Gastroesophageal sphincter (tissue), 4 donors: ENCODE results near the gene IFTAP. TPM values are rescaled to one million over a fixed set of nuclear protein-coding genes. Genes with fewer than 3 reads are reported as not detected.
"Not testable (repeated sequence)": the region's sequence is repeated elsewhere in the genome, so short reads cannot be mapped to it uniquely, and the experiment has no call there.

ENCODE experiments used
- ATAC-seq: fragments of 150-250 bp; one replicate; pipeline ENCODE4 v1.9.1; 2016; ENCODE audit warnings: mild to moderate bottlenecking, moderate library complexity
- H3K27ac ChIP-seq, 4 donors: fragments of 200-600 bp; sonication (generic) in 3 of 4; 1 replicate in 3 of 4; 2 replicates in 1 of 4; pipeline ENCODE4 v1.5.1; 2016 to 2019
- H3K27me3 ChIP-seq: fragments of 200-600 bp; sonication (generic); one replicate; pipeline ENCODE4 v1.5.1; 2019
- H3K36me3 ChIP-seq, 2 donors: fragments of 200-600 bp; sonication (generic); one replicate each; pipeline ENCODE4 v1.5.1; 2019; ENCODE audit warnings: control low read depth in 1 of 2
- H3K4me1 ChIP-seq, 3 donors: fragments of 200-600 bp; sonication (generic); 1 replicate in 2 of 3; 2 replicates in 1 of 3; pipeline ENCODE4 v1.5.1; 2016 to 2019; ENCODE audit warnings: control low read depth in 2 of 3
- H3K4me3 ChIP-seq, 2 donors: fragments of 200-600 bp; sonication (generic); one replicate each; pipeline ENCODE4 v1.5.1; 2019; ENCODE audit warnings: mild to moderate bottlenecking in 1 of 2, moderate library complexity in 1 of 2
- H3K9me3 ChIP-seq, 3 donors: fragments of 200-600 bp; sonication (generic); one replicate each; pipeline ENCODE4 v1.5.1; 2017 to 2019; ENCODE audit warnings: control low read depth in 2 of 3
- EP300 ChIP-seq: sonication (generic); formaldehyde crosslinking; IDR thresholded peaks from one replicate; pipeline ENCODE4 v1.6.1; 2017; ENCODE audit warnings: antibody characterized with exemption, mild to moderate bottlenecking
- POLR2A ChIP-seq, 2 donors: fragments of 450-650 bp; IDR thresholded peaks; one replicate each; pipeline ENCODE4 v1.6.1; 2017; ENCODE audit warnings: antibody characterized with exemption in 2 of 2, mild to moderate bottlenecking in 2 of 2, moderate library complexity in 1 of 2
- POLR2AphosphoS5 ChIP-seq: sonication (generic); formaldehyde crosslinking; IDR thresholded peaks from one replicate; pipeline ENCODE4 v1.6.1; 2017; ENCODE audit warnings: antibody characterized with exemption
- WGBS, 2 donors: methylation state at CpG; one replicate each; pipeline ENCODE4 v1.1.5; 2018; ENCODE audit warnings: low coverage in 1 of 2; 5-methylcytosine and 5-hydroxymethylcytosine counted together
- total RNA-seq, 4 donors: library from RNA; depleted of rRNA; stranded (reverse); fragments of >200 nt; gene quantifications; one replicate each; pipeline ENCODE4 v1.1.0, GENCODE V29; 2016
- TF ChIP-seq, protein P1 (sequence below), 4 experiments: fragments of 200-600 bp in 2 of 4; fragments of 450-650 bp in 2 of 4; sonication (generic) in 1 of 4; IDR thresholded peaks; one replicate each; pipeline ENCODE4 v1.5.1; 2017 to 2019; ENCODE audit warnings: antibody characterized with exemption in 4 of 4, mild to moderate bottlenecking in 2 of 4, moderate library complexity in 2 of 4

Gene IFTAP
- 10 to 100 TPM; 24.8 to 44.5 (median 33.2) TPM for total RNA-seq

DNA sequence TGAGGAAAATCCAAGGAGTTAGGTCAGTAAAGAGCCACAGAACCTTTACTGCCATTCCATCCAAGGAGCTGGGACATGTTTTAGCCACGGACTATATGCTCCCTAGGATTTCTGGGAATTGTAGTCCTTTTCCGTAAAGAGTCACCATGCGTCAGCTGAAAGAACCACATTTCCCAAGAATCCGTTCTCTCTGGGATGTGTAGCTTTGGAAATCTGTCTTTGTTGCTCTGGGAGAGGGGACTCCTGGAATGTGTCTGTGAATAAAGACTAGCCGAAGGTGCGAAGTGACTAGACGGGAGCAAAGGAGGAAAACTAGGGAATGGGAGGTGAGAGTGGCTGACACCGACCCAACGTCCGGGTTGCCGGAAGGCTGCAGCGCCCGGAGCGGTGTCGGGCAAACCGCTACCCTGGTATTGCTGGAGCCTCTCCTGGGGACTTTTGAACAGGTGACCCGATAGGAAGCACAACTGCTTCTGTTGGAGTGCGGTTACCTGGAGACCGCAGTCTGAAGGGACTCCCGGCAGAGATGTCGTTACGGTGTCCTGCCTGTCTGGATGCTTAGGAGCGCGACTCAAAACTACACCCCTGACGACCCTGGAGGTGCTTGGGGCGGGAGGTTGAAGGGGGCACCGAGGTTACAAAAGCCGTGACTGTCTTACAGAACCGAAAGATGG lies at the start of gene IFTAP:
Gene IFTAP, plus strand, starts transcription at position 187 of the 674 bp plus-strand sequence. CDS start 15,602 bp downstream, outside the sequence.
- ATAC-seq, result peak; percentile 99
- no peaks in the 10 kb centered on the region for H3K36me3 ChIP-seq
- H3K27ac ChIP-seq, result peak within 1 kb of the TSS in 3 of 4 donors; percentile 69 to 78 (median 76)
- no peak for TF ChIP-seq POLR2A (IDR thresholded peaks at IDR 0.05)
- peak; percentile 46 for TF ChIP-seq POLR2AphosphoS5
- peaks cover 6% of the 10 kb centered on the region for H3K27me3 ChIP-seq
- no peaks in the 10 kb centered on the region for H3K9me3 ChIP-seq
- H3K4me3 ChIP-seq, result peak within 1 kb of the TSS; percentile 67 to 91
- peaks cover 0 to 12% (median 3%) of the 10 kb centered on the region in 3 donors for H3K4me1 ChIP-seq
- WGBS, 2 donors, result 0 to 1% methylated on average over 14 to 26 of the region's 29 CpGs

- 30 to 38% methylated on average over 1 of the region's 1 CpG for WGBS, 2 donors
- no peak for TF ChIP-seq EP300
- TF ChIP-seq POLR2A (IDR thresholded peaks at IDR 0.05), result no peak
- TF ChIP-seq, protein P1, sequence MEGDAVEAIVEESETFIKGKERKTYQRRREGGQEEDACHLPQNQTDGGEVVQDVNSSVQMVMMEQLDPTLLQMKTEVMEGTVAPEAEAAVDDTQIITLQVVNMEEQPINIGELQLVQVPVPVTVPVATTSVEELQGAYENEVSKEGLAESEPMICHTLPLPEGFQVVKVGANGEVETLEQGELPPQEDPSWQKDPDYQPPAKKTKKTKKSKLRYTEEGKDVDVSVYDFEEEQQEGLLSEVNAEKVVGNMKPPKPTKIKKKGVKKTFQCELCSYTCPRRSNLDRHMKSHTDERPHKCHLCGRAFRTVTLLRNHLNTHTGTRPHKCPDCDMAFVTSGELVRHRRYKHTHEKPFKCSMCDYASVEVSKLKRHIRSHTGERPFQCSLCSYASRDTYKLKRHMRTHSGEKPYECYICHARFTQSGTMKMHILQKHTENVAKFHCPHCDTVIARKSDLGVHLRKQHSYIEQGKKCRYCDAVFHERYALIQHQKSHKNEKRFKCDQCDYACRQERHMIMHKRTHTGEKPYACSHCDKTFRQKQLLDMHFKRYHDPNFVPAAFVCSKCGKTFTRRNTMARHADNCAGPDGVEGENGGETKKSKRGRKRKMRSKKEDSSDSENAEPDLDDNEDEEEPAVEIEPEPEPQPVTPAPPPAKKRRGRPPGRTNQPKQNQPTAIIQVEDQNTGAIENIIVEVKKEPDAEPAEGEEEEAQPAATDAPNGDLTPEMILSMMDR (IDR thresholded peaks at IDR 0.05), result no peak
- TF ChIP-seq POLR2AphosphoS5, result no peak
Observed at GRCh38 chr11:36550385-36551115, 43.8 kb upstream of the IFTAP start.

DNA sequence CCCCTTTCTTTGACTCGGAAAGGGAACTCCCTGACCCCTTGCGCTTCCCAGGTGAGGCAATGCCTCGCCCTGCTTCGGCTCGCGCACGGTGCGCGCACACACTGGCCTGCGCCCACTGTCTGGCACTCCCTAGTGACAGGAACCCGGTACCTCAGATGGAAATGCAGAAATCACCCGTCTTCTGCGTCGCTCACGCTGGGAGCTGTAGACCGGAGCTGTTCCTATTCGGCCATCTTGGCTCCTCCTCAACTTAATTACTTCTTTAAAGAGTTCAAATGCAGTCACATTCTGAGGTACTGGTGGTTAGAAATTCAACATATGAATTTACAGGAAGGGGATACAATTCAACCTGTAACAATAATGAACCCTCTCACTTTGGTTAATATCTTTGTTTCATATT lies 36.9 kb upstream of the IFTAP start:
- H3K9me3 ChIP-seq, result peaks cover 0 to 12% (median 0%) of the 10 kb centered on the region in 3 donors
- not testable (repeated sequence) for H3K4me1 ChIP-seq, H3K4me3 ChIP-seq, H3K27ac ChIP-seq, H3K36me3 ChIP-seq, H3K27me3 ChIP-seq, ATAC-seq
- WGBS, 2 donors, result 89% methylated on average over 8 of the region's 17 CpGs; no CpG with 5 or more reads in 1 of the 2 donors

More at GRCh38 chr11:36550385-36551115, 43.8 kb upstream of the IFTAP start:
- H3K4me1 ChIP-seq, result no peaks in the 10 kb centered on the region
- H3K36me3 ChIP-seq, result no peaks in the 10 kb centered on the region
- H3K4me3 ChIP-seq, result no peak overlapping the region
- no peaks in the 10 kb centered on the region for H3K27me3 ChIP-seq
- H3K9me3 ChIP-seq, result no peaks in the 10 kb centered on the region
- ATAC-seq, result no peak
- H3K27ac ChIP-seq, result no peak overlapping the region

DNA sequence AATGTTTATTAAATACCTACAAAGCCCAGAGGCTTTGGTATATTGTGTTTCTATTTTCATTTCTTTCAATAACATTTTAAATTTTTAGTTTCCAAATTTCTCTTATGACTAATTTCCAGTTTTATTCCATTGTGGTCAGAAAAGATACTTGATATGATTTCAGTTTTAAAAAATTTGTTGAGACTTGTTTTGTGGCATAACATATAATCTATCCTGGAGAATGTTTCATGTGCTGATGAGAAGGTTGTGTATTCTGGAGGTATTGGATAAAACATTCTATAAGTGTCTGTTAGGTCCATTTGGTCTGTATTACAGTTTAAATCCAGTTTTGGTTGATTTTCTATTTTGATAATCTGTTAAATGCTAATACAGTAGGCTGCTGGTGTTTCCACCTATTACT lies 36.3 kb upstream of the IFTAP start:
- H3K36me3 ChIP-seq, result no peaks in the 10 kb centered on the region
- no peak for ATAC-seq
- no peaks in the 10 kb centered on the region for H3K27me3 ChIP-seq
- peaks cover 0 to 12% (median 0%) of the 10 kb centered on the region in 3 donors for H3K9me3 ChIP-seq
- H3K27ac ChIP-seq, result no peak overlapping the region
- no peaks in the 10 kb centered on the region for H3K4me1 ChIP-seq
- TF ChIP-seq, protein P1 (IDR thresholded peaks at IDR 0.05), result no peak
- TF ChIP-seq EP300, result no peak
- TF ChIP-seq POLR2A (IDR thresholded peaks at IDR 0.05), result no peak
- TF ChIP-seq POLR2AphosphoS5, result no peak
- H3K4me3 ChIP-seq, result no peak overlapping the region

DNA sequence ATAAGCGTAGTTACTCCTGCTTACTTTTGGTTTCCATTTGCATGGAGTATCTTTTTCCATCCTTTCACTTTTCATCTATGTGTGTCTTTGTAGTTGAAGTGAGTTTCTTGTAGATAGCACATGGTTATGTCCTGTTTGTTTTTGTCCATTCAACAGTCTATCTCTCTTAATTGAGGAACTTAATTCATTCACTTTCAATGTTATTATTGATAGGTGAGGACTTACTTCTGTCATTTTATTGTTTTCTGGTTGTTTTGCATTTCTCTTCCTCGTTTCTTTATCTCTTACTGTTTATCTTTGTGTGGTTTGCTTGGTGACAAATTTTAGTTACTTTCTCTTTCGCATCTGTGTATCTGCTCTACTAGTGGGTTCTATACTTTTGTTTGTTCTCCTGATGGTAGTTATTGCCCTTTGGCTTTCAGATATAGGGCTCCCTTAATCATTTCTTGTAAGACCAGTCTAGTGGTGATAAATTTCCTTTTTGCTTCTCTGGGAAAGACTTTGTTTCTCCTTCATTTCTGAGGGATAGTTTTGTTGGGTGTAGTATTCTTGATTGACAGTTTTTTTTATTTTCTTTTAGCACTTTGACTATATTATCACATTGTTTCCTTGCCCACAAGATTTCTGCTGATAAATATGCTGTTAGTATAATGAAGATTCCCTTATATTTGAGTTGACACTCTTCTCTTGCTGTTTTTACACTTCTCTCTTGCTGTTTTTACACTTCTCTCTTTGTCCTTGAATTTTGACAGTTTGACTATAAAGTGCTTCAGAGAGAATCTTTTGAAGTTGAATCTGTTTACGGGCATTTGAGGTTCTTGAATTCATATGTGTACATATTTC lies 35.5 kb upstream of the IFTAP start:
- H3K36me3 ChIP-seq, result no peaks in the 10 kb centered on the region
- 70 to 86% methylated on average over 4 of the region's 4 CpGs for WGBS, 2 donors
- H3K27ac ChIP-seq, result no peak overlapping the region
- no peaks in the 10 kb centered on the region for H3K27me3 ChIP-seq
- TF ChIP-seq, protein P1 (IDR thresholded peaks at IDR 0.05), result no peak
- TF ChIP-seq EP300, result no peak
- no peak for TF ChIP-seq POLR2A (IDR thresholded peaks at IDR 0.05)
- TF ChIP-seq POLR2AphosphoS5, result no peak
- ATAC-seq, result no peak
- H3K9me3 ChIP-seq, result peaks cover 0 to 12% (median 0%) of the 10 kb centered on the region in 3 donors
- H3K4me1 ChIP-seq, result no peaks in the 10 kb centered on the region
- H3K4me3 ChIP-seq, result no peak overlapping the region
